GDM1 (cell line): ENCODE data around the gene DLL4.
"Not testable (repeated sequence)": the region's sequence is repeated elsewhere in the genome, so short reads cannot be mapped to it uniquely, and the experiment has no call there.

ENCODE experiments used
- DNase-seq: peaks from one replicate; lab custom pipeline; 2025; lab: John Stamatoyannopoulos, UW

DLL4 gene

DNA sequence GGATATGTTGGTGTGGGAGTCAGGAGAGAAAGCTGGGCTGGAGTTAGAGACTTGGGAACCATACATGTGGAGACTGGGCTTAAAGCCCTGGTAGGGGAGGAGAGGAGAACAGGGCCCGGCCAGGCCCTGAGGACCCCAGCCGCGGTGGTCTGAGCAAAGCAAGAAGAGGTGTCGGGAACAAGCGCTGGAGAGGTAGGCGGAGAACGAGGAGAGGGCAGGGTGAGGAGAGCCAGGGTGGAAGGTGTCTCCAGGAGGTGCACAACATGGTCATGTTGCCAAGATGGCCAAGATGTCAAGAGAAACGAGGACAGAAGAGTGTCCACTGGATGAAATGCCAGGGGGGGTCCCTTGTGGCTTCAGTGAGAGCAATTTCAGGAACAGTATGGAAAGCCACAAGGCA, 29.6 kb downstream of the DLL4 start:
- no peak for DNase-seq

DNA sequence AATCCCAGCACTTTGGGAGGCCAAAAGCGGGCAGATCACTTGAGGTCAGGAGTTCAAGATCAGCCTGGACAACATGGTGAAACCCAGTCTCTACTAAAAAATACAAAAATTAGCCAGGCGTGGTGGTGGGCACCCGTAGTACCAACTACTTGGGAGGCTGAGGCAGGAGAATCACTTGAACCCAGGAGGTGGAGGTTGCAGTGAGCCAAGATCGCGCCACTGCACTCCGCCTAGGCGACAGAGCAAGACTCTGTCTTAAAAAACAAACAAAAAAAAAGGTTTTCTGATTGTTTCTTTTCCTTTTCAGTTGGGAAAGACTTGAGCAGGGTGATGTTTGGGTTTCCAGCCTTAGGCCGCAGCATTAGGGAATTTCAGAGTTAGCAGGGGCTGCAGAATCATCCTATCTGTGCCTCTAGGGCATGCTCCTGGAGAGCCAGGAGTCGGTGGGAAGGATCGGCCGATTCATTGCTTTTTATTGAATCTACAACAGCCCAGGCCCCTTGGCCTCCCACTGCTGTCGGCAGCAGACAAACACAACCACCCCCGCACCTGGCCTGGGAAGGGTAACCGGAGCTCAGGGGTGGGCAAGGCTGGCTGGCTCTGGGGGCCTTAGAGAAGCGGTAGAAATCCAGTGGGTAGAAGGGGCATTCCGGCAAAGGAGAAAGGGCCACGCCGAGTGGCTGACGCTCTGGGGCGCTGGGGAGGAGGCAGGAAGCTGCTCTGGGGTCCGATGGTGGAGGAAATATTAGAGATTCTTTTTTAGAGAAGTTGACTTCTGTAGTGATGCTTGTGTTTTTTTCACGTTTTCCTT, 30.4 kb downstream of the DLL4 start:
- DNase-seq = no peak

DNA sequence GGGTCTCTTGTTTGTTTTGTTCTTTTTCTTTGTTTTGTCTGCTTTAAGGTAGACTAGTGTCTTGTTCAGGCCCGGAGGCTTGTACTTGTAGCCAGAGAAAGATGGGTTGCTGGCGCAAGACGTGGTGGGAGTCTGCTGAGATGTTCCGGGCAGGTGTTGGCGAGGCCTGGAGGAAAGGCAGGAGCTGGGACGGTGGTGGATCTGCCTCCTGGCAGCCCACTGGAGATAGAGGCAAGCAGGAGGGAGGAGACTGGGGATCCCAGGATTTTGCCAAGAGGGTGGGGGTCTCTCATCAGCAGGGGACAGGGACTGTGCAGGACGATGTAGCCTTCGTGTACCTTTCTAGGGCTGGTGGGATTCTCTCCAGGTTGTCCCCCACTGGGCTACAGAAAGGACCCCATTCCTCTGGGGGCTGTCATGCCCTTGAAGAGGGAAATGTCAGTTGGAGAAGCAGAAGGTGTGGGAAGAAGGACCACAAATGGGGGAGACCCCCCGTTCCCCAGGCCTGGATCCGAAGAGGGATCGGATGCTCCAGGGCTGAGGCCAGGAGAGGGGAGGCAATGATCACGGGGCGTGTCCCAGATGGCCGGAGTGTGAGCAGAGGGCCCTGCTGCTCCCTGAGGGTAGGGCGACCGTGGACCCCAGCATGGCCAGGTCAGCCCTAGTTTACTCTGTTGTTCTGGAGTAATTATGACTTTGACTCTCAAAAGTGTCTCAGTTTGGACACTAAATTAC, 31.2 kb downstream of the DLL4 start:
- DNase-seq = no peak

DNA sequence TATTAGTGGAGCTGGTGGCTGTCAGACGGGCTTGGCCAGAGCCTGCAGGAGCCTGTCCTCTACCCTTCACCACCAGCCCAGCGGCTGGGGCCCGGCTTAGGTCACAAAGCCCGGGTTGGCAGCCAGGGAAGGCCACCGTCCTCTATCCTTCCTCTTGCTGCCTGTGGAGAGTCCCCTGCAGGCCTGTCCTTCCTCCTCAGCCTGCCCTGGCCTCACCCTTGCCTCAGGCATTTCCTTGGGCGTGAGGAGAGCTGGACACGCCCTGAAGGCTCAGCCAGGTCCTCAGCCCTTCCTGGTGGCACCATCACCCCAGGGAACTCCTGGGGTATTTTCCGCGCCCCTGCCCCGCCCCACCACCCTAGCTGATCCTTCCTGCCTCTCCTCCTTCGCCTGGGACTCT, 31.8 kb downstream of the DLL4 start:
- no peak for DNase-seq

DNA sequence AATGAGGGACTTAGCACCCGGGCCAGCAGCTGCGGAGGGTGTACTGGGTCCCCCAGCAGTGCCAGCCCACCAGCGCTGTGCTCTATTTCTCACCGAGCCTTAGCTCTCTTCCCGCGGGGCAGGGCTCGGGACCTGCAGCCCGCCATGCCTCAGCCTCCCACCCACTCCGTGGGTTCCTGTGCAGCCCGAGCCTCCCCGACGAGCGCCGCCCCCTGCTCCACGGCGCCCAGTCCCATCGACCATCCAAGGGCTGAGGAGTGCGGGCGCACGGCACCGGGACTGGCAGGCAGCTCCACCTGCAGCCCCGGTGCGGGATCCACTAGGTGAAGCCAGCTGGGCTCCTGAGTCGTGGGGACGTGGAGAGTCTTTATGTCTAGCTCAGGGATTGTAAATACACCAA, 32.6 kb downstream of the DLL4 start:
- DNase-seq = not testable (repeated sequence)

DNA sequence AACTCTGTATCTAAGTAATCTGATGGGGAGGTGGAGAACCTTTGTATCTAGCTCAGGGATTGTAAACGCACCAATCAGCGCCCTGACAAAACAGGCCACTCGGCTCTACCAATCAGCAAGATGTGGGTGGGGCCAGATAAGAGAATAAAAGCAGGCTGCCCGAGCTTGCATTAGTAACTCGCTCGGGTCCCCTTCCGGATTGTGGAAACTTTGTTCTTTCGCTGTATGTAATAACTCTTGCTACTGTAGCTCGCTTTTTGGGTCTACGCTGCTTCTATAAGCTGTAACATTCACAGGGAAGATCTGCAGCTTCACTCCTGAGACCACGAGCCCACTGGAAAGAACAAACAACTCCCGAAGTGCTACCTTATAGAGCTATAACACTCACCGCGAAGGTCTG, 33.2 kb downstream of the DLL4 start:
- not testable (repeated sequence) for DNase-seq

DNA sequence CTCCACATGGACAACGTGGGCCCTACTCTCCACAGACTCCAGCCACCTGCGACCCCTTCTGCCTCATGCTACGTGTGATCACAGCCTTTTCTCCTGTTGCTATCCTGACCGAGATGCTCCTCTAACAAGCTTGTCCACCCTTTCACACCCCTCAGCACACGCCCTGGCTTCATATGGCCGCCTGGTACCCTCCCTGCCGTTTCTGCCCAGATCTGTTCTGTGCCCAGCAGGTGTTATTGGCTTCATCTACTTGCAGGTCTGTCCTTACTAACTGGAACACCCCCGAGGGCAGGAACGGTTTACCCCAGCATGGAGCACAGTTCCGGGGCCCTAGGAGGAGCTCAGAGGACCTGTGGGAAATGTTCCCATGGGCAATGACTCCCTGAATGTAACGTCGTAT, 34.1 kb downstream of the DLL4 start:
- DNase-seq = no peak

DNA sequence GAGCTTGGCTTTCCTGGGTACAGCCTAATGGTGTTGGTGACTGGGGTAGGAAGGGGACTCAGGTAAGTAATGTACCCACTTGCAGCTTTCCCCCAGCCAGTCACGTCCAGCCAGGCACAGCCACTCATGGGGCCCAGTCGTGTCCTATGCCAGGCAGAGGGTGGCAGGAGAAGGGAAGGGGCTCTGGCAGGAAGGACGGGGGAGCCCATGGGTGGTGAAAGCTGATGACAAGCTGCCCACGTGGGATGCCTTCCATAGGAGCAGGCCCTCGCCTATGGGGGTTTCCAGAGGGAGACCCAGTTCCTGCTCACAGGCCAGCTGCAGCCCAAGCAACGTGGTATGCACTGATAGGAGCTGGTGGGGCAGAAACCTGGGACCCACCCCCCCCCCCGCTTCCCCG, 34.9 kb downstream of the DLL4 start:
- DNase-seq = no peak

DNA sequence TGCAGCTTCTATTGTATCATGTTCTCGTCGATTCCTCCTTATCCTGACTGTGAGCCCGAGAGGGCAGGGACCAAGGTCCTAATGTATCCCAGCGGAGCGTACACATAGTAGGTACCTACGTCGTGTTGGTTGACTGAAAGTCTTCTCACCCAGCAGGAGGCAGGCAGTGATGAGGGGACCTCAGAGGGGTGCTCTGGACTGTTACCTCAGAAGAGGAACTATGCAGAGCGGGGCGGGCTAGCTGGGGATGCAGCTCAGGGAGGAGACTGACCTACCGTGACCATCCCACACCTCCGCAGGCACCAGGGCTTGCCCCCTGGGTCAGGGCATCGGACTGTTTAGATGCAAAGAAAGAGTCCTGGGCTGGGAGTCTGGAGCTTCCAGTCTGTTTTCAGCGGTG, 35.5 kb downstream of the DLL4 start:
- DNase-seq = no peak

DNA sequence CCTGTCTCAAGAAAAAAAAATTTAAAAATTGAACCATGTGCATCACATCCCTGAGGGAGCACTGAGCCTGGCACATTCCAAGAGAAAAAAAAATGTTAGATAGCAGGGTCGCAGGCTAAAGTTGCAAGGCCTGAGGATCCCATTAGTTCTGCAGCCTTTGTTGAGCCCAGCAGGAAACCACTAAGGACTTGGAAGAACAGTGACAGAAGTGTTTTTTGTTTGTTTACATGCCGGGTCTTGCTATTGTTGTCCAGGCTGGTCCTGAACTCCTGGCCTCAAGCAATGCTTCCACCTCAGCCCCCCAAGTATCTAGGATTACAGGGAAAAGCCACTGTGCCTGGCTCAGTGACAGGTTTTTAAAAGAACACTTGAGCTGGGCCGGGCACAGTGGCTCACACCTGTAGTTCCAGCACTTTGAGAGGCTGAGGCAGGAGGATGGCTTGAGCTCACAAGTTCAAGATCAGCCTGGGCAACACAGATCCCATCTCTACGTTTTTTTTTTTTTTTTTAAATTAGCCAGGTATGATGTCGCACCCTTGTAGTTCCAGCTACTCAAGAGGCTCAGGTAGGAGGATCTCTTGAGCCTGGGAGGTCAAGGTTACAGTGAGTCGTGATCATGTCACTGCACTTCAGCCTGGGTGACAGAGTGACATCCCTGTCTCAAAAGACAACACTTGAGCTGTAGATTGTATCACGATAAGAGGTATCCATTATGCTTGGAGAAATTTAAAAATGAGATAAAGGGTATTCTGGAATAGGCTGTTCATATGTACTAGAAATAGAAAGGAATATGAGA, 39.3 kb downstream of the DLL4 start:
- DNase-seq = no peak

DNA sequence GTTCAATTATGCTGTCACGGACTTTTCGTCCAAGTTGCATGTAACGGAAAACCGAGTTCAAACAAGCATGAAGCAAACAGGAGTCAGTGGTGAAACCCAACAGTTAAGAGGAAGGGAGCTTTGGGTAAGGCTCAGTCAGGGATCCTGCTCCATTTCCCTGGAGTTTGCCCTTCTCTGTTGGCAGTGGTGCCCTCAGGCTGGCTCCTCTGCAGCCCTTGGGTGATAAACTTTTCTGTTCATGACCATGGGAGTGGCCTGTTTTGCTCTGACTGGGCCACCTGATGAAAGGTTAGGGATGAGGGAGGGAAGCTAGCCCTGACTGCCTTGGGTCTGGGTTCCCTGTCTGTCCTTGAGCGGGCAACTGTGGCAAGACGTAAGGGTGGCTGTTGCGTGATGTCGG, 40.2 kb downstream of the DLL4 start:
- DNase-seq = no peak

DNA sequence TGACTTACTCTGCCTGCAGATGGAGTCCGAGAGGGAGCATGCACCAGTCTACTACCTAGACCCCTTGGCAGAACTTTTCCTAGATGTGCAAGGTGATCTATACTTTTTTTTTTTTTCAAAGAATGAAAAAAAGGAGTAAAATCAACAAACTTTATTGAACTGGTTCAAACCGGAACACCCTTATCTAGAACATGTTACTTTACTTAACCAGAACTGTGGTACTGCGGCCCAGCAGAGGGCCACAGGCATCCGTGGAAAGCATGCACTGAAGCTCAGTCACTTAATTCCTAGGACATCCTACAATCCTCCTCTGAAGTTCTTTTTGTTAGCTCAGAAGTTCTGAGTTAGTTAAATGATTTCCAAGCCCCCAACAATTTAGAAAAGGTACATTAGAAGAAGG, 45.7 kb downstream of the DLL4 start:
- no peak for DNase-seq

DNA sequence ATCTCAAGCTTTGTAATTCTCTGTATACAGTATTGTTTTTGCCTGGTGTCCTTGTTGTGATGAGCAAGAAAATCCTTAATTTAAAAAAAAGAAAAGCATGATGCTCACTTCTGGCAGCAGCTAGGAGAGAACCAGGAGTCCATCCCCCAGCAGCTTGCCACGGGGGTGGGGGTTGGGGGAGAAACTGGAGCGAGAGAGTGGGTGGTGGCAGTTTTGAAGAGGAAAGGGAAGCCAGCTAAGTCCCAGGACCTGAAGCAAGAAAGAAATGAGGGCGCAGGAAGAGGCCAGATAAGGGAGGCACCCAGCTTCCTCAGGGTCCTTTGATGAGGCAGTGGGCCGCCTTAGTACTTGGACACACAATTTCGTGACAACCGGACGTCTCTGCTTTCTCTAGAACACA, 47.7 kb downstream of the DLL4 start:
- DNase-seq = no peak

DNA sequence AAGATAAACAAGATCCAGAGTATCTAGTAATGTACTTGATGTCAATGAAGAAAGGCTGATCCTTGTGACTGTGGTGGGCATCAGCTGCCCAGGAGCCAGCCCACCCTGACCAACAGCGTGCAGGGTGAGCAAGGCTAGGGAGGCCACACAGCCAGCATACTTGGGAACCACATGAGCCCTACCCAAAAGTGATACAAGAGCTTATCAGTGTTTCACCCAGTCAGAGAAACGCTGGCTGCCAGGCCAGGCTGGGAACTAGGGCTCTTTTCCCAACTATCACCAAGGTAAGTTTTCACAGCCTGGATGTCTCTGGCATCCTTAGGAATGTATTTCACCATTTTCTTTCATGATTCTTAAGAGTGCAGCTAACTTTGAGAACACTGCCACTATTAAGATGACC, 49.0 kb downstream of the DLL4 start:
- DNase-seq = no peak

DNA sequence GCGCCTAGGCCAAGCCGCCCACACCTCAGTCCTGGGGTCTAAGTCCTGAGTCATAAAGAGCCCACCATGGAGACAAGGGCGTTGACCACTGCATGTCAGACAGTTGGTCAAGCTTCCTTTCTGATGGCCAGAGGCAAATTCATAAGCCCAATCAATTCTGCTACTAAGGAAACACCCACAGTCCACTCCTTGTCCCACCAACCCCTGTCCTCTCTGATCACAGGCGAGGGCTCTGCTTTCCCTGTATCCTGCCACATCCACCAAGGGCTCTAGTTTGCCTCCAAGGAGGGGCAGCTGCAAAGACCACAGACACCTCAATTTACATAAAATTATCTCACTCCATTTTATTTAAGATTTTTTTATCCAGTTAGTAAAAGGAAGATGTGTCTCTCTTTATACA, 49.4 kb downstream of the DLL4 start:
- DNase-seq = no peak

DNA sequence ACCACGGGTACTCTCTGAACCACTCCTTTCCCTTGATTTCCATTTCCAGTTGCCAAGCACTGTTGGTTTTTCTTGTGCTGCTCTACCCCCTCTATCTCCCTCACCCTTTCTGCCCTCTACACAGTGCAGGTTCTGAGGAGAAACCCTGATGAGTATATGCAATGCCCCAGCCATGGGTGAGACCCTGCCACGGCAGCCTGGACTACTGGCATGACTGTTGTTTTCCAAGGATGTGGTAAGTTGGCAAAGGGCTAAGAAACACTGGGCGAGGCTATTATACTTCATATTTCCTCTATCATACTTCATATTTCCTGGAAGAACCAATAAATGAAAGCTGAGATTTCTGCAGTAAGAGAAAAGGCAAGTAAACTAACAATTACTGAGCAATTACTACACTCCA, 52.0 kb downstream of the DLL4 start:
- DNase-seq = no peak

DNA sequence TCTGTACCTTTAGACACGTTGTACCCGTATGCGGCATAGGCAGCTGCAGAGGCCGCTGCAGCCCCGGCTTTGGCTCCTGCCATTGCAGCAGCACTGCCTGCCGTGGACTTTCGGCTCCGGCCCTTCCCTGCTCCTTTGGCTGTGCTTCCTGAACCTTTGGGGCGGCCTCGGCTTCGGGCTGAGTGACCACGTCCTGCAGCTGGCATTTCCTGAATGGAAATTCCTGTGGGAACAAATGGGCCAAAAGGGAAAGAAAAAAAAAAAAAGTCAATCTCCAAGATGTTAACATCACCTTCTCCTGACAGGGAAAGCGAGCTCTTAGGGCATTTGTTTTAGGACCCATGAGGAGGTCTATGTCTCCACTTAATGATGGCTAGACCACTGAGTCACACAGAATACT, 53.7 kb downstream of the DLL4 start:
- DNase-seq = no peak

DNA sequence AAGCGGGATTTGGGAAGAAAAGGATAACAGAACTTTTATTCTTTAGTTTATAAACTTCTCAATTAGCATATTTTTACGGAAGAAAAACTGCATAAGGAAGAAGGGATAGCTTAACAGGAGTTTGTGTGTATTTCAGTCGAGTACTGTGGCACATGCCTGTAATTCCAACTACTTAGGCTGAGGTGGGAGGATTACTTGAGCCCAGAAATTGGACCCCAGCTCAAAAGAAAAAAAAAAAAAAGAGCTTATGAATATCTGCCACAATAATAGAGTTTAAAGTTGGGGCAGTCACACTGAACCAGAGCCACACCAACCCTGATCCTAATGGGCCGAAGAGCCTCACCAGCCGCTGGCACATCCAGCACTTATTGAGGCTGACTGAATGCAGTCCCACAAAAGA, 55.3 kb downstream of the DLL4 start:
- no peak for DNase-seq

DNA sequence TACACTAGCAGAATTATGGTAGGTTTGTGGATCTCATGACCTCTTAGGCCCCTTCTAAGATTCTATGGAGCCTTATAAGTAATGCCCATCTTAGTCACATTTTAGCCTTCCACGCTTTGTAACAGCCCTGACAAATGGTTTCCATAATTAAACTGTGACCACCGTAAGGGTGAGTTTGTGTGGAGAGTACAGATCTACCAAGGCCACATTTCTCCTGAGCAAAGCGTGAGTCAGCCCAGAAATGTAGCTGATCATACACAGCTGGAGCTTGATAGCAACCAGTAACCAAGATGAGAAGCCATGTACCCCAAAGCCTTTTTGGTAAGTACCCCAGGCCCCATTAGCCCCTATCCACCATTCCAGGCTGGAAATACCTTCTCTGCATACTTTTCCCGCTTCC, 55.8 kb downstream of the DLL4 start:
- DNase-seq = no peak

DNA sequence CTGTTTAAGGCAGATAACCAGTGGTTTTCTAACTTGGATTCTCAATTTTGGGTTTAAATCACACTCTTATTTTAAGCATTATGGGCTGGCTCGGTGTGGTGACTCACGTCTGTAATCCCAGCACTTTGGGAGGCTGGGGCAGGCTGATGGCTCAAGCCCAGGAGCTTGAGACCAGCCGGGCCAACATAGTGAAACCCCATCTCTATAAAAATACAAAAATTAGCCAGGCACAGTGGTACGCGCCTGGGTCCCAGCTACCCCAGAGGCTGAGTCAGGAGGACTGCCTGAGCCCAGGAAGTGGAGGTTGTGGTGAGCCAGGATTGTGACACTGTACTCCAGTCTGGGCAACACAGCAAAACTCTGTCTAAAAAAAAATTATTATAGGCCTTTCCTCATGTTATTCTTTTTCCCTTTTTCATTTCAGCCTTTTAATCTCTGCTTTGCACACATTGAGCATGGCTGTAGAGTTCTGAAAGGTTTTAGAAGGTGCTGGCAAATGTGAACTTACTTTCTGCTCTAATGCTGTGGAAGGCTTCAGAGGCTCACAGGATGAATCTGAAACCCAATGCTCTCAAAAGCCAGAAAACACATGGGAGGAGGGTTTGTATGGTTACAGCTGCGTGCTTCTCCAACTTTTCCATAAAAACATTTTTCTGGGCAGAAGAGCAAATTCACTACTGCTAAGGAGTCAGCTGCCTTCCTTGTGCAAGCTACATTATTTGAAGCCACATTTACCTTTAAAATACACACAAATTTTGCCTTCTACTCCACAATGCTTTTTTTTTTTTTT, 56.6 kb downstream of the DLL4 start:
- no peak for DNase-seq

DNA sequence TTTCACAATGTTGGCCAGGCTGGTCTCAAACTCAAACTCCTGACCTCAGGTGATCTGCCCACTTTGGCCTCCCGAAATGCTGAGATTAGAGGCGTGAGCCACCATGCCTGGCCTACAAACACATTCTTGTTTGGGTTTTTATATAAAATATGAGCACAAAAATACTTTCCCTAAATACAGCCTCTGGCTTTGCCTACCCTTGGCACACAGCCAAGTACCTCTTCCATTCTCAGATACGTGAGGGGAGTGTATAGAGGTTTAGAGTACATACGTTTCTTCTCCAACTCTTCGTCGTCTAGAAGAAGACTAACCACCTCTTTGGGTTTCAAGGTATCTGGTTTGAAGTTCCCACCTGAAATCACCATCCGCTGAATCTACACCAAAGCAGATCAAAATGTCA, 57.7 kb downstream of the DLL4 start:
- no peak for DNase-seq

DNA sequence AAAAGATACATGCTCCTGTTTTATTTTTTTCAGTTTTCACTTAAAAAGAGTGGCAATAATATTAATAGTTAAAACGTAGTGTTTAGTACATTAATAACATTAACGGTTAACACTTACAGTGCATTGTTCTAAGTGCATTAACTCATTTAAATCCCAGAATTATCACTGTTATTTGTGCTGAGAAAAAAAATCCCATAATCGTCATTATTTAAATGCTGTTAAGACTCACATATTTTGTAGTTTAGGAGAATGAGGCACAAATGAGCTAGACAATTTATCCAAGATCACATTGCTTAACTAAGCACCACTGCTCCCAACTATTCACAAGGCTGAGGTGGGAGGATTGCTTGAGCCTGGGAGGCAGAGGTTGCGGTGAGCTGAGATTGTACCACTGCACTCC, 59.0 kb downstream of the DLL4 start:
- DNase-seq = no peak
